HG02763 (cell line): Measurements from ENCODE around the gene VDR.

ENCODE experiments used
- ATAC-seq: cut with Tn5 transposase; IDR thresholded peaks from one replicate; pipeline ENCODE4 v1.9.1; 2021; ENCODE audit warnings: mild to moderate bottlenecking, moderate library complexity; ENCODE audit not compliant: unreplicated experiment

Gene VDR

GRCh38 chr12:47875746-47876439, 28.9 kb downstream of the VDR start:
- ATAC-seq, result no peak

- no peak for ATAC-seq
Observed at GRCh38 chr12:47874316-47874715, 30.5 kb downstream of the VDR start.

- no peak for ATAC-seq
Observed at GRCh38 chr12:47870175-47870781, 34.5 kb downstream of the VDR start.

- peak; percentile 75 for ATAC-seq
Observed at GRCh38 chr12:47868552-47869031, 36.2 kb downstream of the VDR start.

GRCh38 chr12:47868041-47868440, 36.8 kb downstream of the VDR start:
- ATAC-seq, result peak; percentile 23

GRCh38 chr12:47867495-47867941, 37.3 kb downstream of the VDR start:
- no peak for ATAC-seq

- ATAC-seq, result no peak
Observed at GRCh38 chr12:47864646-47865235, 40.1 kb downstream of the VDR start.

- ATAC-seq, result no peak
Observed at GRCh38 chr12:47863985-47864384, 40.8 kb downstream of the VDR start.

GRCh38 chr12:47863467-47863866, 41.3 kb downstream of the VDR start:
- ATAC-seq, result no peak

GRCh38 chr12:47862881-47863280, 41.9 kb downstream of the VDR start:
- ATAC-seq, result no peak

GRCh38 chr12:47862167-47862750, 42.5 kb downstream of the VDR start:
- no peak for ATAC-seq

- ATAC-seq, result no peak
Observed at GRCh38 chr12:47860873-47861272, 43.9 kb downstream of the VDR start.

GRCh38 chr12:47860279-47860841, 44.4 kb downstream of the VDR start:
- no peak for ATAC-seq

- ATAC-seq, result no peak
Observed at GRCh38 chr12:47858511-47859266, 46.1 kb downstream of the VDR start.

GRCh38 chr12:47856721-47857575, 47.8 kb downstream of the VDR start:
- ATAC-seq, result no peak

- no peak for ATAC-seq
Observed at GRCh38 chr12:47856094-47856493, 48.7 kb downstream of the VDR start.

- ATAC-seq, result no peak
Observed at GRCh38 chr12:47855502-47855901, 49.3 kb downstream of the VDR start.

GRCh38 chr12:47854531-47854930, 50.3 kb downstream of the VDR start:
- ATAC-seq, result no peak

- no peak for ATAC-seq
Observed at GRCh38 chr12:47852096-47852571, 52.7 kb downstream of the VDR start.
